Transverse colon (tissue), 3 donors: ENCODE data around the gene LDLRAD1.

Experiments used
- POLR2A ChIP-seq: fragments of 450-650 bp; IDR thresholded peaks from one replicate; pipeline ENCODE4 v1.6.1; 2016; ENCODE audit warnings: antibody characterized with exemption, mild to moderate bottlenecking, moderate library complexity
- TF ChIP-seq, protein P1 (sequence below), 5 experiments: fragments of 200-600 bp in 3 of 5; fragments of 450-650 bp in 2 of 5; sonication (generic) in 3 of 5; IDR thresholded peaks; 1 replicate in 2 of 5; 2 replicates in 3 of 5; pipeline ENCODE4 v1.5.1; 2016 to 2017; ENCODE audit warnings: antibody characterized with exemption in 5 of 5, inconsistent platforms in 3 of 5, mild to moderate bottlenecking in 2 of 5, moderate library complexity in 1 of 5

DNA sequence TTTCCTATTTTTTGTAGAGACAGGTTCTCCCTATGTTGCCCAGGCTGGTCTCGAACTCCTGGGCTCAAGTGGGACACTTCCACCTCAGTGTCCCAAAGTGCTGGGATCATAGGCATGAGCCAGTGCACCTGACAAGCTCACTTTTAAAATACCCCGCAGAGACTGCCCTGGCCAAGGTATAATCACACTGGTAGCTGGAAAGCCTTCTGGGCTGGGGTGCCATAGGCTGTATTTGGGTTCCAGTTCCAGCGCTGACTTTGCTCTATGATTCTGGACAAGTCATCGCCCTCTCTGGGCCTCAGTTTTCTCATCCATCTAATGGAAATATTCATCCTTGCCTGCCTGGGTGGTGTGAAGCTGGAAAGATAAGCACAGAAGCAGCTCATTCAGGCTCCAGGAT is 10.4 kb downstream of the LDLRAD1 start:
- TF ChIP-seq, protein P1, sequence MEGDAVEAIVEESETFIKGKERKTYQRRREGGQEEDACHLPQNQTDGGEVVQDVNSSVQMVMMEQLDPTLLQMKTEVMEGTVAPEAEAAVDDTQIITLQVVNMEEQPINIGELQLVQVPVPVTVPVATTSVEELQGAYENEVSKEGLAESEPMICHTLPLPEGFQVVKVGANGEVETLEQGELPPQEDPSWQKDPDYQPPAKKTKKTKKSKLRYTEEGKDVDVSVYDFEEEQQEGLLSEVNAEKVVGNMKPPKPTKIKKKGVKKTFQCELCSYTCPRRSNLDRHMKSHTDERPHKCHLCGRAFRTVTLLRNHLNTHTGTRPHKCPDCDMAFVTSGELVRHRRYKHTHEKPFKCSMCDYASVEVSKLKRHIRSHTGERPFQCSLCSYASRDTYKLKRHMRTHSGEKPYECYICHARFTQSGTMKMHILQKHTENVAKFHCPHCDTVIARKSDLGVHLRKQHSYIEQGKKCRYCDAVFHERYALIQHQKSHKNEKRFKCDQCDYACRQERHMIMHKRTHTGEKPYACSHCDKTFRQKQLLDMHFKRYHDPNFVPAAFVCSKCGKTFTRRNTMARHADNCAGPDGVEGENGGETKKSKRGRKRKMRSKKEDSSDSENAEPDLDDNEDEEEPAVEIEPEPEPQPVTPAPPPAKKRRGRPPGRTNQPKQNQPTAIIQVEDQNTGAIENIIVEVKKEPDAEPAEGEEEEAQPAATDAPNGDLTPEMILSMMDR (IDR thresholded peaks at IDR 0.05): no peak
- TF ChIP-seq POLR2A: no peak
